HEK293 (cell line): ENCODE results near the gene MPEG1.

Experiments
- CTCF ChIP-seq: fragments of 450-650 bp; formaldehyde crosslinking; IDR thresholded peaks from 2 replicates; pipeline ENCODE4 v1.5.1; 2016; ENCODE audit warnings: missing biosample characterization, missing genetic modification characterization
- GLIS1 ChIP-seq: fragments of 450-650 bp; formaldehyde crosslinking; IDR thresholded peaks from 2 replicates; pipeline ENCODE4 v1.5.1; 2016; ENCODE audit warnings: missing biosample characterization, missing genetic modification characterization
- GLIS2 ChIP-seq: fragments of 450-650 bp; formaldehyde crosslinking; IDR thresholded peaks from 2 replicates; pipeline ENCODE4 v1.5.1; 2016; ENCODE audit warnings: missing biosample characterization, missing genetic modification characterization
- HOXC10 ChIP-seq: sonication (generic); formaldehyde crosslinking; IDR thresholded peaks from 2 replicates; pipeline ENCODE4 v1.8.1; 2023; ENCODE audit warnings: mild to moderate bottlenecking, missing genetic modification reagents
- KLF1 ChIP-seq: fragments of 450-650 bp; formaldehyde crosslinking; IDR thresholded peaks from 2 replicates; pipeline ENCODE4 v1.5.1; 2016; ENCODE audit warnings: missing biosample characterization, missing genetic modification characterization
- KLF9 ChIP-seq: fragments of 450-650 bp; formaldehyde crosslinking; IDR thresholded peaks from 2 replicates; pipeline ENCODE4 v1.5.1; 2016; ENCODE audit warnings: missing biosample characterization, missing genetic modification characterization, low read depth
- PATZ1 ChIP-seq: fragments of 450-650 bp; formaldehyde crosslinking; IDR thresholded peaks from 2 replicates; pipeline ENCODE4 v1.5.1; 2016; ENCODE audit warnings: missing biosample characterization, missing genetic modification characterization
- YY2 ChIP-seq: fragments of 450-650 bp; formaldehyde crosslinking; IDR thresholded peaks from 2 replicates; pipeline ENCODE4 v1.5.1; 2016; ENCODE audit warnings: missing biosample characterization, missing genetic modification characterization
- ZBTB48 ChIP-seq: fragments of 450-650 bp; formaldehyde crosslinking; IDR thresholded peaks from 2 replicates; pipeline ENCODE4 v1.5.1; 2016; ENCODE audit warnings: missing biosample characterization, missing genetic modification characterization
- ZBTB6 ChIP-seq: fragments of 450-650 bp; formaldehyde crosslinking; IDR thresholded peaks from 2 replicates; pipeline ENCODE4 v1.5.1; 2017; ENCODE audit warnings: missing biosample characterization, missing genetic modification characterization
- ZBTB8A ChIP-seq: fragments of 450-650 bp; formaldehyde crosslinking; IDR thresholded peaks from 2 replicates; pipeline ENCODE4 v1.5.1; 2016; ENCODE audit warnings: missing biosample characterization, missing genetic modification characterization
- ZFP37 ChIP-seq: fragments of 450-650 bp; formaldehyde crosslinking; IDR thresholded peaks from 2 replicates; pipeline ENCODE4 v1.5.1; 2016; ENCODE audit warnings: missing biosample characterization, missing genetic modification characterization
- ZNF148 ChIP-seq: fragments of 450-650 bp; formaldehyde crosslinking; IDR thresholded peaks from 2 replicates; pipeline ENCODE4 v1.5.0; 2017; ENCODE audit warnings: missing biosample characterization, missing genetic modification characterization, borderline replicate concordance
- ZNF19 ChIP-seq: fragments of 450-650 bp; formaldehyde crosslinking; IDR thresholded peaks from 2 replicates; pipeline ENCODE4; 2016; ENCODE audit warnings: missing biosample characterization, missing genetic modification characterization, low read depth
- ZNF24 ChIP-seq: fragments of 450-650 bp; formaldehyde crosslinking; IDR thresholded peaks from 2 replicates; pipeline ENCODE4 v1.5.1; 2016; ENCODE audit warnings: missing biosample characterization, missing genetic modification characterization
- ZNF324 ChIP-seq: fragments of 450-650 bp; formaldehyde crosslinking; IDR thresholded peaks from 2 replicates; pipeline ENCODE4 v1.5.1; 2016; ENCODE audit warnings: missing biosample characterization, missing genetic modification characterization
- ZNF391 ChIP-seq: fragments of 450-650 bp; formaldehyde crosslinking; IDR thresholded peaks from 2 replicates; pipeline ENCODE4 v1.5.1; 2016; ENCODE audit warnings: low read depth, missing biosample characterization, missing genetic modification characterization, borderline replicate concordance
- ZNF600 ChIP-seq: fragments of 450-650 bp; formaldehyde crosslinking; IDR thresholded peaks from 2 replicates; pipeline ENCODE4 v1.5.1; 2016; ENCODE audit warnings: missing biosample characterization, missing genetic modification characterization
- ZNF610 ChIP-seq: fragments of 450-650 bp; formaldehyde crosslinking; IDR thresholded peaks from 2 replicates; pipeline ENCODE4 v1.5.1; 2016; ENCODE audit warnings: missing biosample characterization, missing genetic modification characterization, borderline replicate concordance
- ZNF629 ChIP-seq: fragments of 450-650 bp; formaldehyde crosslinking; IDR thresholded peaks from 2 replicates; pipeline ENCODE4 v1.5.1; 2017; ENCODE audit warnings: missing biosample characterization, missing genetic modification characterization
- ZNF645 ChIP-seq: fragments of 450-650 bp; formaldehyde crosslinking; IDR thresholded peaks from 2 replicates; pipeline ENCODE4; 2016; ENCODE audit warnings: missing biosample characterization, missing genetic modification characterization
- ZNF654 ChIP-seq: fragments of 450-650 bp; formaldehyde crosslinking; IDR thresholded peaks from 2 replicates; pipeline ENCODE4 v1.5.1; 2016; ENCODE audit warnings: low read depth, missing biosample characterization, missing genetic modification characterization
- ZNF670 ChIP-seq: fragments of 450-650 bp; formaldehyde crosslinking; IDR thresholded peaks from 2 replicates; pipeline ENCODE4 v1.5.1; 2016; ENCODE audit warnings: missing biosample characterization, missing genetic modification characterization, low read depth
- ZNF692 ChIP-seq: fragments of 450-650 bp; formaldehyde crosslinking; IDR thresholded peaks from 2 replicates; pipeline ENCODE4 v1.5.1; 2016; ENCODE audit warnings: missing biosample characterization, missing genetic modification characterization
- ZNF785 ChIP-seq: fragments of 450-650 bp; formaldehyde crosslinking; IDR thresholded peaks from 2 replicates; pipeline ENCODE4 v1.5.1; 2016; ENCODE audit warnings: missing biosample characterization, missing genetic modification characterization
- ZSCAN30 ChIP-seq: fragments of 450-650 bp; IDR thresholded peaks from 2 replicates; pipeline ENCODE4 v1.5.1; 2018; ENCODE audit warnings: missing biosample characterization, mild to moderate bottlenecking, missing genetic modification characterization, moderate library complexity
- ZSCAN4 ChIP-seq: fragments of 450-650 bp; formaldehyde crosslinking; IDR thresholded peaks from 2 replicates; pipeline ENCODE4 v1.5.1; 2017; ENCODE audit warnings: missing biosample characterization, missing genetic modification characterization
- ZXDB ChIP-seq: fragments of 450-650 bp; formaldehyde crosslinking; IDR thresholded peaks from 2 replicates; pipeline ENCODE4 v1.5.1; 2016; ENCODE audit warnings: missing biosample characterization, missing genetic modification characterization

Gene MPEG1

GRCh38 chr11:59171508-59172322, 41.0 kb downstream of the MPEG1 start, which contains the start of gene DTX4 (continued):
- TF ChIP-seq ZNF600 (peak; percentile 62), ZNF785 (tag by site-specific recombination) (peak; percentile 74; the same call in 1 of the 2 replicates), KLF9 (tag by site-specific recombination) (peak; percentile 86), ZNF148 (tag by site-specific recombination) (no peak), CTCF (peak; percentile 90), GLIS2 (tag by site-specific recombination) (0 out of 2 replicates have a peak, but pooled peaks have one; percentile 35), HOXC10 (CRISPR knock-in tag) (no peak), ZSCAN30 (tag by site-specific recombination) (peak; percentile 68), ZBTB6 (no peak), GLIS1 (peak; percentile 63), ZNF24 (tag by site-specific recombination) (no peak), YY2 (tag by site-specific recombination) (peak; percentile 60), ZXDB (peak; percentile 71; the same call in 1 of the 2 replicates), ZSCAN4 (tag by site-specific recombination) (peak; percentile 63), ZBTB48 (tag by site-specific recombination) (peak; percentile 70), ZFP37 (tag by site-specific recombination) (0 out of 2 replicates have a peak, but pooled peaks have one; percentile 50), PATZ1 (tag by site-specific recombination) (peak; percentile 59), ZNF324 (0 out of 2 replicates have a peak, but pooled peaks have one; percentile 76), ZNF629 (tag by site-specific recombination) (peak; percentile 82; the same call in 1 of the 2 replicates), ZNF645 (tag by site-specific recombination) (no peak), ZNF692 (peak; percentile 77), ZNF19 (tag by site-specific recombination) (no peak), KLF1 (tag by site-specific recombination) (peak; percentile 28; the same call in 1 of the 2 replicates), ZNF391 (peak; percentile 39; the same call in 1 of the 2 replicates), ZNF610 (tag by site-specific recombination) (no peak), ZBTB8A (tag by site-specific recombination) (peak; percentile 57; the same call in 1 of the 2 replicates), ZNF654 (peak; percentile 81), ZNF670 (tag by site-specific recombination) (no peak)
